Gastrocnemius medialis (tissue), 4 donors: Measurements from ENCODE around the gene MTA2.

Source experiments
- POLR2A ChIP-seq, 2 donors: fragments of 450-650 bp; IDR thresholded peaks; one replicate each; pipeline ENCODE4 v1.6.1; 2017; ENCODE audit warnings: antibody characterized with exemption in 2 of 2, mild to moderate bottlenecking in 2 of 2, moderate library complexity in 2 of 2
- TF ChIP-seq, protein P1 (sequence below), 5 experiments: fragments of 450-650 bp in 3 of 5; fragments of 200-600 bp in 2 of 5; sonication (generic) in 2 of 5; IDR thresholded peaks in 4 of 5; conservative IDR thresholded peaks in 1 of 5; 1 replicate in 4 of 5; 2 replicates in 1 of 5; pipeline ENCODE4 v1.5.1; 2016 to 2019; ENCODE audit warnings: antibody characterized with exemption in 5 of 5, mild to moderate bottlenecking in 3 of 5, moderate library complexity in 3 of 5

DNA sequence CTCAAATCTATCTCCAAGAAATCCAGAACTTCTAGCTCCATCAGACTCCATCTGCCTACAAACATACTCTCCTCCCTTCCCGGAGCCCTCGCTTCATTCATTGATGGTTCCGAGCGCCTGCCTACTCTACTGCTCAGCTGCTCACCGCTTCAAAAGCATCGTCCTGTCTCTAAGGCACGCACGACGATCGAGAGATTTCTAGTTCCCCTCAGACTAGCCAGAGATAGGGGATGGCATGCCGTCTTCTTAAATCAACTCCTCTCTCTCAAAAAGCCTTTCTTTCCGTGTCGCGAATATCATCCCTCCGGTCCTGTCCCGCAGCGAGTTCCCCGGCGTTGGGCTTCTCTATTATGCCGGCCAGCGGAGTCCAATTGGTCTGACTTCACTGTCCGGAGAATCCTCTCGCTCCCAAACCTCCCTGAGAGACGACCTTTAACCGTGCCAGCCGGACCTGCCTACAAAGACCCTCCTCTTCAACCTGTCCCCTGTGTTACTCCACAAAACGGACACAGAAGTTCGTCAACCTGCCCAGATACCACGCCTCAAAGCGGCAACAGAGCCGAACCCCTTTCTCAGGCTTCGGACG lies 28.6 kb downstream of the MTA2 start:
- no peak for TF ChIP-seq POLR2A (IDR thresholded peaks at IDR 0.05)
- TF ChIP-seq, protein P1, sequence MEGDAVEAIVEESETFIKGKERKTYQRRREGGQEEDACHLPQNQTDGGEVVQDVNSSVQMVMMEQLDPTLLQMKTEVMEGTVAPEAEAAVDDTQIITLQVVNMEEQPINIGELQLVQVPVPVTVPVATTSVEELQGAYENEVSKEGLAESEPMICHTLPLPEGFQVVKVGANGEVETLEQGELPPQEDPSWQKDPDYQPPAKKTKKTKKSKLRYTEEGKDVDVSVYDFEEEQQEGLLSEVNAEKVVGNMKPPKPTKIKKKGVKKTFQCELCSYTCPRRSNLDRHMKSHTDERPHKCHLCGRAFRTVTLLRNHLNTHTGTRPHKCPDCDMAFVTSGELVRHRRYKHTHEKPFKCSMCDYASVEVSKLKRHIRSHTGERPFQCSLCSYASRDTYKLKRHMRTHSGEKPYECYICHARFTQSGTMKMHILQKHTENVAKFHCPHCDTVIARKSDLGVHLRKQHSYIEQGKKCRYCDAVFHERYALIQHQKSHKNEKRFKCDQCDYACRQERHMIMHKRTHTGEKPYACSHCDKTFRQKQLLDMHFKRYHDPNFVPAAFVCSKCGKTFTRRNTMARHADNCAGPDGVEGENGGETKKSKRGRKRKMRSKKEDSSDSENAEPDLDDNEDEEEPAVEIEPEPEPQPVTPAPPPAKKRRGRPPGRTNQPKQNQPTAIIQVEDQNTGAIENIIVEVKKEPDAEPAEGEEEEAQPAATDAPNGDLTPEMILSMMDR (IDR thresholded peaks at IDR 0.05 in 4 of 5, conservative IDR thresholded peaks at IDR 0.05 in 1 of 5), result no peak
